H1 (cell line): ENCODE results near the gene SSTR4.

ENCODE experiments used
- BACH1 ChIP-seq: IDR thresholded peaks from 2 replicates; pipeline ENCODE4 v1.6.1; 2012; ENCODE audit warnings: low read length, improper control_type of control experiment
- CHD2 ChIP-seq: IDR thresholded peaks from 2 replicates; pipeline ENCODE4 v1.6.1; 2012; ENCODE audit warnings: low read length, improper control_type of control experiment
- CREB1 ChIP-seq: IDR thresholded peaks from 2 replicates; pipeline ENCODE4 v1.6.1; 2012; ENCODE audit warnings: inconsistent platforms
- CTCF ChIP-seq, 3 experiments: IDR thresholded peaks; 1 replicate in 2 of 3; 2 replicates in 1 of 3; pipeline versions ENCODE4 v1.5.1 to v1.6.1; 2011; ENCODE audit warnings: low read length in 3 of 3, mild to moderate bottlenecking in 3 of 3, inconsistent platforms in 2 of 3, low read depth in 1 of 3, moderate library complexity in 1 of 3; ENCODE audit not compliant: insufficient read depth in 1 of 3; ENCODE audit errors: control extremely low read depth in 1 of 3
- POLR2A ChIP-seq, 2 experiments: IDR thresholded peaks; 1 replicate in 1 of 2; 2 replicates in 1 of 2; pipeline ENCODE4 v1.6.1; 2011; ENCODE audit warnings: low read depth in 2 of 2, low read length in 2 of 2, mild to moderate bottlenecking in 2 of 2; ENCODE audit errors: control extremely low read depth in 1 of 2
- POLR2AphosphoS5 ChIP-seq: IDR thresholded peaks from 2 replicates; pipeline ENCODE4 v1.6.1; 2011; ENCODE audit warnings: low read depth, low read length

GRCh38 chr20:23018941-23019340 is 16.2 kb upstream of the SSTR4 start:
- no peak for TF ChIP-seq CREB1
- no peak for TF ChIP-seq CTCF (IDR thresholded peaks at IDR 0.05; ENCODE audit: control extremely low read depth in 1 of 3, insufficient read depth in 1 of 3, low read depth in 1 of 3, low read length in 3 of 3)
- TF ChIP-seq POLR2A (IDR thresholded peaks at IDR 0.05; ENCODE audit: control extremely low read depth in 1 of 2, low read depth in 2 of 2, low read length in 2 of 2), result no peak
- TF ChIP-seq BACH1, result no peak
- no peak for TF ChIP-seq CHD2
- no peak for TF ChIP-seq POLR2AphosphoS5
